ENCODE measurements around the gene COL5A3.

DNA sequence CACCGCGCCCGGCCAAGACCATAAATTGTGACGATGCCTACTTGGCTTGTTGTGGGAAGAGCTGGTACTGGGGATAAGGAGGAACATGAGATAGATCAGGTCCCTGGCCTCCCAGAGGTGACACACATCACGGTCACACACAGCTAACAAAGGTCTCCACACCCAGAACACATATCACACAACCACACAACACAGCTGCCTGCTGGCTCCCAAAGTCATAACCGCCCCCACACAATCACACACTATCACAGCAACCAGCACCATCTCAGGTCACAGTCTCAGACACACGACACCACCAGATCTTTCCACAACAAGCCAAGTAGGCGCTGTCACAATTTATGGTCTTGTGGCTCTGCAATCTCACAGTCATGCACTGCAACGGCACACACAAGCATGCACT, 5.7 kb downstream of the COL5A3 start:
- TF ChIP-seq, protein P1, sequence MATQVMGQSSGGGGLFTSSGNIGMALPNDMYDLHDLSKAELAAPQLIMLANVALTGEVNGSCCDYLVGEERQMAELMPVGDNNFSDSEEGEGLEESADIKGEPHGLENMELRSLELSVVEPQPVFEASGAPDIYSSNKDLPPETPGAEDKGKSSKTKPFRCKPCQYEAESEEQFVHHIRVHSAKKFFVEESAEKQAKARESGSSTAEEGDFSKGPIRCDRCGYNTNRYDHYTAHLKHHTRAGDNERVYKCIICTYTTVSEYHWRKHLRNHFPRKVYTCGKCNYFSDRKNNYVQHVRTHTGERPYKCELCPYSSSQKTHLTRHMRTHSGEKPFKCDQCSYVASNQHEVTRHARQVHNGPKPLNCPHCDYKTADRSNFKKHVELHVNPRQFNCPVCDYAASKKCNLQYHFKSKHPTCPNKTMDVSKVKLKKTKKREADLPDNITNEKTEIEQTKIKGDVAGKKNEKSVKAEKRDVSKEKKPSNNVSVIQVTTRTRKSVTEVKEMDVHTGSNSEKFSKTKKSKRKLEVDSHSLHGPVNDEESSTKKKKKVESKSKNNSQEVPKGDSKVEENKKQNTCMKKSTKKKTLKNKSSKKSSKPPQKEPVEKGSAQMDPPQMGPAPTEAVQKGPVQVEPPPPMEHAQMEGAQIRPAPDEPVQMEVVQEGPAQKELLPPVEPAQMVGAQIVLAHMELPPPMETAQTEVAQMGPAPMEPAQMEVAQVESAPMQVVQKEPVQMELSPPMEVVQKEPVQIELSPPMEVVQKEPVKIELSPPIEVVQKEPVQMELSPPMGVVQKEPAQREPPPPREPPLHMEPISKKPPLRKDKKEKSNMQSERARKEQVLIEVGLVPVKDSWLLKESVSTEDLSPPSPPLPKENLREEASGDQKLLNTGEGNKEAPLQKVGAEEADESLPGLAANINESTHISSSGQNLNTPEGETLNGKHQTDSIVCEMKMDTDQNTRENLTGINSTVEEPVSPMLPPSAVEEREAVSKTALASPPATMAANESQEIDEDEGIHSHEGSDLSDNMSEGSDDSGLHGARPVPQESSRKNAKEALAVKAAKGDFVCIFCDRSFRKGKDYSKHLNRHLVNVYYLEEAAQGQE (IDR thresholded peaks at IDR 0.05; ENCODE audit: low read depth, low read length): no peak
- TF ChIP-seq, protein P2, sequence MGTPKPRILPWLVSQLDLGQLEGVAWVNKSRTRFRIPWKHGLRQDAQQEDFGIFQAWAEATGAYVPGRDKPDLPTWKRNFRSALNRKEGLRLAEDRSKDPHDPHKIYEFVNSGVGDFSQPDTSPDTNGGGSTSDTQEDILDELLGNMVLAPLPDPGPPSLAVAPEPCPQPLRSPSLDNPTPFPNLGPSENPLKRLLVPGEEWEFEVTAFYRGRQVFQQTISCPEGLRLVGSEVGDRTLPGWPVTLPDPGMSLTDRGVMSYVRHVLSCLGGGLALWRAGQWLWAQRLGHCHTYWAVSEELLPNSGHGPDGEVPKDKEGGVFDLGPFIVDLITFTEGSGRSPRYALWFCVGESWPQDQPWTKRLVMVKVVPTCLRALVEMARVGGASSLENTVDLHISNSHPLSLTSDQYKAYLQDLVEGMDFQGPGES (IDR thresholded peaks at IDR 0.05; ENCODE audit: low read depth, low read length): no peak
- no peak for TF ChIP-seq EZH2phosphoT487 (IDR thresholded peaks at IDR 0.05; ENCODE audit: borderline replicate concordance, low read depth)
- TF ChIP-seq, protein P3, sequence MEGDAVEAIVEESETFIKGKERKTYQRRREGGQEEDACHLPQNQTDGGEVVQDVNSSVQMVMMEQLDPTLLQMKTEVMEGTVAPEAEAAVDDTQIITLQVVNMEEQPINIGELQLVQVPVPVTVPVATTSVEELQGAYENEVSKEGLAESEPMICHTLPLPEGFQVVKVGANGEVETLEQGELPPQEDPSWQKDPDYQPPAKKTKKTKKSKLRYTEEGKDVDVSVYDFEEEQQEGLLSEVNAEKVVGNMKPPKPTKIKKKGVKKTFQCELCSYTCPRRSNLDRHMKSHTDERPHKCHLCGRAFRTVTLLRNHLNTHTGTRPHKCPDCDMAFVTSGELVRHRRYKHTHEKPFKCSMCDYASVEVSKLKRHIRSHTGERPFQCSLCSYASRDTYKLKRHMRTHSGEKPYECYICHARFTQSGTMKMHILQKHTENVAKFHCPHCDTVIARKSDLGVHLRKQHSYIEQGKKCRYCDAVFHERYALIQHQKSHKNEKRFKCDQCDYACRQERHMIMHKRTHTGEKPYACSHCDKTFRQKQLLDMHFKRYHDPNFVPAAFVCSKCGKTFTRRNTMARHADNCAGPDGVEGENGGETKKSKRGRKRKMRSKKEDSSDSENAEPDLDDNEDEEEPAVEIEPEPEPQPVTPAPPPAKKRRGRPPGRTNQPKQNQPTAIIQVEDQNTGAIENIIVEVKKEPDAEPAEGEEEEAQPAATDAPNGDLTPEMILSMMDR (IDR thresholded peaks at IDR 0.05): no peak
- TF ChIP-seq, protein P4, sequence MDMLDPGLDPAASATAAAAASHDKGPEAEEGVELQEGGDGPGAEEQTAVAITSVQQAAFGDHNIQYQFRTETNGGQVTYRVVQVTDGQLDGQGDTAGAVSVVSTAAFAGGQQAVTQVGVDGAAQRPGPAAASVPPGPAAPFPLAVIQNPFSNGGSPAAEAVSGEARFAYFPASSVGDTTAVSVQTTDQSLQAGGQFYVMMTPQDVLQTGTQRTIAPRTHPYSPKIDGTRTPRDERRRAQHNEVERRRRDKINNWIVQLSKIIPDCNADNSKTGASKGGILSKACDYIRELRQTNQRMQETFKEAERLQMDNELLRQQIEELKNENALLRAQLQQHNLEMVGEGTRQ (IDR thresholded peaks at IDR 0.05; ENCODE audit: borderline replicate concordance, low read depth, low read length): no peak
- TF ChIP-seq RCOR1 (IDR thresholded peaks at IDR 0.05; ENCODE audit: low read length): no peak
- TF ChIP-seq, protein P5, sequence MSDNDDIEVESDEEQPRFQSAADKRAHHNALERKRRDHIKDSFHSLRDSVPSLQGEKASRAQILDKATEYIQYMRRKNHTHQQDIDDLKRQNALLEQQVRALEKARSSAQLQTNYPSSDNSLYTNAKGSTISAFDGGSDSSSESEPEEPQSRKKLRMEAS (IDR thresholded peaks at IDR 0.05; ENCODE audit: low read depth): no peak
- TF ChIP-seq MXI1 (IDR thresholded peaks at IDR 0.05; ENCODE audit: low read depth, low read length): no peak
- no peak for TF ChIP-seq JUND (IDR thresholded peaks at IDR 0.05)
- no peak for TF ChIP-seq RAD21 (IDR thresholded peaks at IDR 0.05; ENCODE audit: low read length)
- no peak for TF ChIP-seq YY1 (IDR thresholded peaks at IDR 0.05; ENCODE audit: low read depth)
- TF ChIP-seq NRF1 (IDR thresholded peaks at IDR 0.05; ENCODE audit: low read depth, low read length): no peak
- no peak for TF ChIP-seq CHD2 (IDR thresholded peaks at IDR 0.05; ENCODE audit: low read length, partially characterized antibody)

Measured in SK-N-SH (cell line).